Measurements from ENCODE around the gene NRAP.

Gene NRAP

GRCh38 chr10:113639966-113640365 is 23.9 kb downstream of the NRAP start:
- Histone ChIP-seq H3K36me3 (ENCODE audit: insufficient read depth, low read length) (no peaks in the 10 kb centered on the region), H3K4me1 (ENCODE audit: insufficient read depth, low read length) (no peaks in the 10 kb centered on the region), H3K9ac (ENCODE audit: low read depth, low read length) (no peak overlapping the region), H3K9me3 (ENCODE audit: control insufficient read depth, insufficient read depth, low read length) (no peaks in the 10 kb centered on the region)

- H3K36me3 ChIP-seq (ENCODE audit: insufficient read depth, low read length), result no peaks in the 10 kb centered on the region
- H3K4me1 ChIP-seq (ENCODE audit: insufficient read depth, low read length), result no peaks in the 10 kb centered on the region
- H3K9me3 ChIP-seq (ENCODE audit: control insufficient read depth, insufficient read depth, low read length), result no peaks in the 10 kb centered on the region
- no peak overlapping the region for H3K9ac ChIP-seq (ENCODE audit: low read depth, low read length)
Measured at GRCh38 chr10:113631684-113632367, 32.0 kb downstream of the NRAP start.

- no peaks in the 10 kb centered on the region for H3K36me3 ChIP-seq (ENCODE audit: insufficient read depth, low read length)
- H3K9ac ChIP-seq (ENCODE audit: low read depth, low read length), result no peak overlapping the region
- no peaks in the 10 kb centered on the region for H3K4me1 ChIP-seq (ENCODE audit: insufficient read depth, low read length)
- no peaks in the 10 kb centered on the region for H3K9me3 ChIP-seq (ENCODE audit: control insufficient read depth, insufficient read depth, low read length)
Measured at GRCh38 chr10:113630929-113631533, 32.8 kb downstream of the NRAP start.

- H3K36me3 ChIP-seq (ENCODE audit: insufficient read depth, low read length), result no peaks in the 10 kb centered on the region
- no peaks in the 10 kb centered on the region for H3K4me1 ChIP-seq (ENCODE audit: insufficient read depth, low read length)
- no peaks in the 10 kb centered on the region for H3K9me3 ChIP-seq (ENCODE audit: control insufficient read depth, insufficient read depth, low read length)
- H3K9ac ChIP-seq (ENCODE audit: low read depth, low read length), result no peak overlapping the region
Measured at GRCh38 chr10:113628607-113629153, 35.2 kb downstream of the NRAP start.

GRCh38 chr10:113627836-113628235 is 36.0 kb downstream of the NRAP start:
- Histone ChIP-seq H3K9me3 (ENCODE audit: control insufficient read depth, insufficient read depth, low read length) (no peaks in the 10 kb centered on the region), H3K4me1 (ENCODE audit: insufficient read depth, low read length) (no peaks in the 10 kb centered on the region), H3K9ac (ENCODE audit: low read depth, low read length) (no peak overlapping the region), H3K36me3 (ENCODE audit: insufficient read depth, low read length) (no peaks in the 10 kb centered on the region)

- Histone ChIP-seq H3K36me3 (ENCODE audit: insufficient read depth, low read length) (no peaks in the 10 kb centered on the region), H3K9ac (ENCODE audit: low read depth, low read length) (no peak overlapping the region), H3K4me1 (ENCODE audit: insufficient read depth, low read length) (no peaks in the 10 kb centered on the region), H3K9me3 (ENCODE audit: control insufficient read depth, insufficient read depth, low read length) (no peaks in the 10 kb centered on the region)
Measured at GRCh38 chr10:113626809-113627355, 37.0 kb downstream of the NRAP start.

GRCh38 chr10:113625461-113626186 is 38.2 kb downstream of the NRAP start:
- Histone ChIP-seq H3K36me3 (ENCODE audit: insufficient read depth, low read length) (no peaks in the 10 kb centered on the region), H3K9me3 (ENCODE audit: control insufficient read depth, insufficient read depth, low read length) (no peaks in the 10 kb centered on the region), H3K9ac (ENCODE audit: low read depth, low read length) (no peak overlapping the region), H3K4me1 (ENCODE audit: insufficient read depth, low read length) (no peaks in the 10 kb centered on the region)

GRCh38 chr10:113622831-113623230 is 41.0 kb downstream of the NRAP start:
- no peaks in the 10 kb centered on the region for H3K9me3 ChIP-seq (ENCODE audit: control insufficient read depth, insufficient read depth, low read length)
- no peak overlapping the region for H3K9ac ChIP-seq (ENCODE audit: low read depth, low read length)
- H3K4me1 ChIP-seq (ENCODE audit: insufficient read depth, low read length), result peaks cover 8% of the 10 kb centered on the region
- no peaks in the 10 kb centered on the region for H3K36me3 ChIP-seq (ENCODE audit: insufficient read depth, low read length)

- Histone ChIP-seq H3K4me1 (ENCODE audit: insufficient read depth, low read length) (peaks cover 15% of the 10 kb centered on the region), H3K9me3 (ENCODE audit: control insufficient read depth, insufficient read depth, low read length) (no peaks in the 10 kb centered on the region), H3K36me3 (ENCODE audit: insufficient read depth, low read length) (no peaks in the 10 kb centered on the region), H3K9ac (ENCODE audit: low read depth, low read length) (no peak overlapping the region)
Measured at GRCh38 chr10:113621799-113622198, 42.0 kb downstream of the NRAP start.

GRCh38 chr10:113620936-113621335 is 42.9 kb downstream of the NRAP start:
- no peak overlapping the region for H3K9ac ChIP-seq (ENCODE audit: low read depth, low read length)
- H3K36me3 ChIP-seq (ENCODE audit: insufficient read depth, low read length), result no peaks in the 10 kb centered on the region
- H3K4me1 ChIP-seq (ENCODE audit: insufficient read depth, low read length), result peaks cover 20% of the 10 kb centered on the region
- H3K9me3 ChIP-seq (ENCODE audit: control insufficient read depth, insufficient read depth, low read length), result no peaks in the 10 kb centered on the region

- Histone ChIP-seq H3K4me1 (ENCODE audit: insufficient read depth, low read length) (peaks cover 23% of the 10 kb centered on the region), H3K9me3 (ENCODE audit: control insufficient read depth, insufficient read depth, low read length) (no peaks in the 10 kb centered on the region), H3K9ac (ENCODE audit: low read depth, low read length) (no peak overlapping the region), H3K36me3 (ENCODE audit: insufficient read depth, low read length) (no peaks in the 10 kb centered on the region)
Measured at GRCh38 chr10:113620511-113620910, 43.3 kb downstream of the NRAP start.

GRCh38 chr10:113619401-113619800 is 44.4 kb downstream of the NRAP start:
- no peak overlapping the region for H3K9ac ChIP-seq (ENCODE audit: low read depth, low read length)
- H3K9me3 ChIP-seq (ENCODE audit: control insufficient read depth, insufficient read depth, low read length), result no peaks in the 10 kb centered on the region
- H3K4me1 ChIP-seq (ENCODE audit: insufficient read depth, low read length), result peaks cover 23% of the 10 kb centered on the region
- no peaks in the 10 kb centered on the region for H3K36me3 ChIP-seq (ENCODE audit: insufficient read depth, low read length)

GRCh38 chr10:113618338-113618737 is 45.5 kb downstream of the NRAP start:
- Histone ChIP-seq H3K36me3 (ENCODE audit: insufficient read depth, low read length) (no peaks in the 10 kb centered on the region), H3K9ac (ENCODE audit: low read depth, low read length) (no peak overlapping the region), H3K4me1 (ENCODE audit: insufficient read depth, low read length) (peaks cover 23% of the 10 kb centered on the region), H3K9me3 (ENCODE audit: control insufficient read depth, insufficient read depth, low read length) (no peaks in the 10 kb centered on the region)

GRCh38 chr10:113617086-113617485 is 46.8 kb downstream of the NRAP start:
- peaks cover 23% of the 10 kb centered on the region for H3K4me1 ChIP-seq (ENCODE audit: insufficient read depth, low read length)
- H3K9me3 ChIP-seq (ENCODE audit: control insufficient read depth, insufficient read depth, low read length), result no peaks in the 10 kb centered on the region
- no peak overlapping the region; the same call in 1 of the 2 replicates for H3K9ac ChIP-seq (ENCODE audit: low read depth, low read length)
- no peaks in the 10 kb centered on the region for H3K36me3 ChIP-seq (ENCODE audit: insufficient read depth, low read length)

All from ES-I3 (cell line).